ENCODE data around the gene SAP130.

GRCh38 chr2:128041561-128041960 lies 13.7 kb upstream of the SAP130 start:
- TF ChIP-seq CTCF (IDR thresholded peaks at IDR 0.05) (no peak), POLR2A (IDR thresholded peaks at IDR 0.05) (no peak), EP300 (IDR thresholded peaks at IDR 0.05) (no peak), POLR2AphosphoS5 (IDR thresholded peaks at IDR 0.05) (no peak)

All from suprapubic skin (tissue), 4 donors.